GM10266 (cell line): Measurements from ENCODE around the gene HLA-F.

ENCODE experiments used
- DNase-seq: peaks from one replicate; pipeline ENCODE4 v3.0.0; 2012; ENCODE audit errors: extremely low spot score
- CTCF ChIP-seq: IDR thresholded peaks from 2 replicates; pipeline ENCODE4 v1.5.1; 2012; ENCODE audit warnings: mild to moderate bottlenecking, low read depth; ENCODE audit not compliant: control insufficient read depth, insufficient read depth; ENCODE audit errors: missing control alignments

The HLA-F gene

GRCh38 chr6:29724937-29725869 lies 2.0 kb downstream of the HLA-F start:
- no peak for DNase-seq
- no peak for TF ChIP-seq CTCF

- no peak for DNase-seq
- no peak for TF ChIP-seq CTCF
These were observed 2.8 kb downstream of the HLA-F start for GRCh38 chr6:29726001-29726400.

GRCh38 chr6:29726571-29727194 lies 3.4 kb downstream of the HLA-F start:
- no peak for DNase-seq
- no peak for TF ChIP-seq CTCF

DNA sequence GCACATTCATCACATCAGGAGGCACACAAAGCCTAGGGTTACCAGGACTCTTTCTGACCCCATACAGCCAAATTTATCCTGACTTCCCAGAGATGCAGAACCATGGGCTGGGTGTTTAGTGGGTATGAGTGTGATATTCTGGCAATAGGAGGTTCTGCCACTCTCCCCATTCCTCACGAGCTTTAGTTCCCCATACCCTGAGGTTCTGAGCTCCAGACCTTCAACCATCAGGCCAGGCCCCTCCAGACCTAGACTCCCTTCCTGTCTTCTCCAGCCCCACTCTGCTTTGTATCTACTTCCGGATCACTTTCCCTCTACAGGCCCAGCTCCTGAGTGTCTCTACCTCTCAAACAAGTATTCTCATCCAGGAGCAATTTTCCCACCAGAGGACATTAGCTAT lies 4.4 kb downstream of the HLA-F start:
- DNase-seq = no peak
- TF ChIP-seq CTCF = no peak

DNA sequence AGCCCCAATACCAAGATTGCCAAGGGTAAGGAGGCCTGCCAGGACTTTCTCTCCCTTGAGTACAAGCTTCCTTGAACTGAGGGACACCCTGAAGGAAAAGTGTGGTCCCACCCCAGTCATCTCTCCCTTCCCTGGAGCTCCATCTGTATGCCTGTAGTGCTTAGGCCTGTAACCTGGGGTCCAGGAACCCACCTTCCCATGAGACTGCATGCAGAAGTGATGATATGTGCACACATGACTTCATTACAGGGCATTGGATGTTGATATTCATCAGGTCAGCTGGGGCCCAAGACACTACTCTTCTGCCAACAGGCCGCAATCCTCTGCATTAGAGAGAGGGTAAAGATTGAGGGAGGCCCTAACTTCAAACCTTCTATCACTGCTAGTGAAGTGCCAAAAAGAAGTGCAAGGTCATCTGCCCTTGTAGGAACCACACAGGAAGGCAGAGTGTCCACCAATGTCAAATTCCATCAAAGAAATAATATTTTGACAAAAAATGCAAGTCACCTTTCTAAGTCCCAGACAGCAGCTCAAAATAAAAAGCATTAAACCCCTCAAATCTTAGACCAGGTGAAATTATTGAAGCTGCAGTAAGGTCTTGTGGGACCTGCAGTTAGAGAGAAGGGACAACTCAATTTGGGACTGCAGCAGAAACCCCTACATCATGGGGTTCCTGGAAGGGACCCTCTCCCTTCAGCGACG lies 5.1 kb downstream of the HLA-F start:
- no peak for TF ChIP-seq CTCF
- DNase-seq = no peak

GRCh38 chr6:29728875-29729270 lies 5.6 kb downstream of the HLA-F start:
- no peak for DNase-seq
- no peak for TF ChIP-seq CTCF

DNA sequence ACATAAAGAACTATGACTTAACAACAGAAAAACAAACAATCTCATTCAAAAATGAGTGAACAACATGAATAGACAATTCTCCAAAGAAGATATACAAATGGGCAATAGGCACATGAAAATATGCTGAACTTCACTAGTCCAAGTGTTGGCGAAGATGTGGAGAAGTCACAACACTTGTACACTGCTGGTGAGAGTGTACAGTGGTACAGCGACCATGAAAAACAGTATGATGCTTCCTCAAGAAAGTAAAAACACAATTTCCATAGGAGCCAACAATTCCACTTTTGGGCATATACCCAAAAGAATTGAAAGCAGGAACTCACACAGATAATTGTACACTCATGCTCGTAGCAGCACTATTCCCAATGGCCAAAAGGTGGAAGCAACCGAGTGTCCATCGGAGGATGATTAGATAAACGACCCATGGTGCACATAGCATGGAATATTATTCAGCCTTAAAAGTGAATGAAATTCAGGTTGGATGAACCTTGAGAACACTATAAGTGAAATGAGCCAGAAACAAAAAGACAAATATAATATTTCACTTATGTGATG lies 6.6 kb downstream of the HLA-F start:
- no peak for TF ChIP-seq CTCF
- no peak for DNase-seq
